Esophagus muscularis mucosa (tissue), 4 donors: ENCODE data around the gene TMEM135. TPM values are rescaled to one million over a fixed set of nuclear protein-coding genes. Genes with fewer than 3 reads are reported as not detected.

Source experiments
- total RNA-seq, 4 donors: library from RNA; depleted of rRNA; stranded (reverse); fragments of >200 nt; gene quantifications; one replicate each; pipeline versions ENCODE4 v1.1.0 to v1.2.1, GENCODE V29; 2016

Gene TMEM135
- total RNA-seq, 4 donors from 2014 or later, result 11.6 to 19.5 (median 14.9) TPM

Other genes starting within 250 kb of the TMEM135 start
- gene PRSS23, start 237.4 kb upstream of the TMEM135 start, total RNA-seq, result 10 to 100 TPM; 33.4 to 68.8 (median 46.4) TPM
- gene FZD4, start 82.5 kb upstream of the TMEM135 start, total RNA-seq, result 10 to 100 TPM; 23.7 to 42.3 (median 31.8) TPM